Activated T-cell treated with anti-CD3 and anti-CD28 coated beads for 4 hours (primary cell): ENCODE measurements around the gene RBM10.
"Not testable (repeated sequence)": the region's sequence is repeated elsewhere in the genome, so short reads cannot be mapped to it uniquely, and the experiment has no call there.

Experiments
- DNase-seq: peaks from one replicate; pipeline ENCODE4 v3.0.0-alpha.2; 2020

Gene RBM10

DNA sequence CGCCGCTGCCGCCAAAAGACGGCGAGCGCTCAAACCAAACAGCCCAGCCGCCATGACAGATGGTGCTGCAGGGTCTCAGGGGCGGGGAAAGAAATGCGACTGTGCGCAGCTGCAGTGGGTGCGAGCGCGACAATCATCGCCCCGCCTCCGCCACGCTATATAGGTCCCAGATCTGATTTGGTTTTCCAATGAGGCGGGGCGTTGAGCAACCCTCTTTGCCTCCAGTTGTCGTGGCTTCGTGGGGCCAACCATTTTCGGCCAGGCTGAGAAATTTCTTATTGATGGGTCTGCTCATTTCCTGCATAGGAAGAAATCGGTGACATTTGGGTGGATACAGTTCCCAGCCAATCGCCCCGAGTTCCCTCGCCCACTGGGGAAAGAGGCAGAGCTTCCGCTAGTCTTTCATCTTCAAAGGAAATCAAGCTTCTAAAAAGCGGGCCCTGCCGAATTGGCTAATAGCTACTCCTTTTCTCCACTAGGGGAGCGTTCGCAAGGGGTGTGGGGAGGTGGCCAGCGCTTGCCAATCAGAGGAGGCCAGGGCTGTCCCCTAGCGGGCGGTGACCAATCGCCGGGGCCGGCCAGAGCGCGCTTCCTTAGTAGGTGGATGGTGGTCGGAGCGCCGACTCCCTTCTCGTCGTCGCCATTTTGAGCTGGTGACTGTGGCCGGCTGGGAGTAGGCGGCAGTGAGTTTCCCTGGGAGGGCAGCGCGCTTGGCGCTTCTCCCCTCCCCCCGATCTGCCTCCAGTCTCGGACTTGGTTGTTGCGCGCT lies at the start of gene RBM10, which contains the start of gene NDUFB11:
TSS of gene RBM10 (plus strand) at position 596 of the 769 bp plus-strand sequence. CDS start 2,261 bp downstream, outside the sequence.
TSS of gene NDUFB11 (minus strand) at position 77 of the 769 bp plus-strand sequence. CDS start at position 54, 23 bp downstream.
- DNase-seq = peak; percentile 66

DNA sequence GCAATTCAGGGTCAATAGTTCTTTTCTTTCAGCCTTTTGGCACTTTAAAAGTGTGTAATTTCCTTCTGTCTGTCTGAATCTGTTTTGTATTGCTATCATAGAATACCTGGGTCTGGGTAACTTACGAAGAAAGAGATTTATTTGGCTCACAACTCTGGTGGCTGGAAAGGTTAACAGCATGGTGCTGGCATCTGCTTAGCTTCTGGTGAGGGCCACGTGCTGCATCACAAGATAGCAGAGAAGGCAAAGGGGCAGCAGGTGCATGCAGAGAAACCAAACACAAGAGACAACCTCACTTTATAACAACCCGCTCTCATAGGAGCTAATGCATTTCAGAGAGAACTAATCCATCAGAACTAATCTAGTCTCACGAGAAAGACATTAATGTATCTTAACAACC lies 48.0 kb upstream of the RBM10 start:
- no peak for DNase-seq

DNA sequence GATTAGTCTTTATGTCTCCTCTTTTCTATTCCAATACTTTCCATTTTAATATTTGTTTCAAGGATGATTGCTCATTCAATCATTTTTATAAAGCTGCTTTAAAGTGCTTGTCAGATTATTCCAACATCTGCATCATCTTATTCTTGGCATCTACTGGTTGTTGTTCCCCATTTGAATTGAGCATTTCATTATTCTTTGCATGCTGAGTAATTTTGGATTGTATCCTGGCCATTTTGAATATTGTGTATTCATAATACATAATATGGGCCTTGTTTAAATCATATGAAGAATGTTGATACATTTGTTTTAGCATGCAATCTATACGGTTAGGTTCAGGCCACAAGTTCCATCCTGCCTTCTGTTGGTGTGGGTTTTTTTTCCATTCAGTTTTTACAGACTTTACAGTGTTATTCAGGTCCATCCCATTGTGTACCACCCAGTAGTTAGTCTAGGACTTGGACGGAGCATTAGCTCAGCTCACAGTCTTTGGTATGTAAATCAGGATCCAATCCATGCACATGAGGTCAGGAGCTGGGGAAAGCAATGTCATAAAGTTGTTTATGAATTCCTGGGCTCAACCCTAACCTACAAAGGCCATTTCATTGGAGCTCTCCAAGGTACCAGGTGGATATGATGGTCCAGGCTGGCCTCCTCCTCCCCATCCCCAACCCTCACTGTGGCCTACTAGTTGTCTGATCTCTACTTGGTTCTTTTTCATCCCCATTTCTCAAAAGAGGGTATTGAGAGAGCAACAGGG lies 46.5 kb upstream of the RBM10 start:
- no peak for DNase-seq

DNA sequence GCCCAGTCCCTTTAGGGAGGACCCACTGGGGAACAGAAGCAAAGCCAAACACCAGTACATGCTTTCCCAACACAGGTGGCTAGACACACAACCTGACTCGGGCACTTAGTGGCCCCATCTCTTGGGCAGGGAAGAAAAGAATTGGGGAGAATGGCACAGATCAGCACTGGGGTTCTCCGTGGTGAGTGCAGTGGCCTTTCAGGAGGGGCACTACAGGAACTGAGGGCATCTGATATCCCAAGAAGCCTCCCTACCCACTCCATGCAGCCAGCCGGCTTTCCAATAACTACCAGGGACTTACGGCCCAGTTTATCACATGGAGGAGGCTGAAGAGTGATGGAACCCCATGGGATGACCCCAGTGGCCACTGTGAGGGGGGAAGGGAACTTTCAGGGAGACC lies 43.8 kb upstream of the RBM10 start:
- no peak for DNase-seq

DNA sequence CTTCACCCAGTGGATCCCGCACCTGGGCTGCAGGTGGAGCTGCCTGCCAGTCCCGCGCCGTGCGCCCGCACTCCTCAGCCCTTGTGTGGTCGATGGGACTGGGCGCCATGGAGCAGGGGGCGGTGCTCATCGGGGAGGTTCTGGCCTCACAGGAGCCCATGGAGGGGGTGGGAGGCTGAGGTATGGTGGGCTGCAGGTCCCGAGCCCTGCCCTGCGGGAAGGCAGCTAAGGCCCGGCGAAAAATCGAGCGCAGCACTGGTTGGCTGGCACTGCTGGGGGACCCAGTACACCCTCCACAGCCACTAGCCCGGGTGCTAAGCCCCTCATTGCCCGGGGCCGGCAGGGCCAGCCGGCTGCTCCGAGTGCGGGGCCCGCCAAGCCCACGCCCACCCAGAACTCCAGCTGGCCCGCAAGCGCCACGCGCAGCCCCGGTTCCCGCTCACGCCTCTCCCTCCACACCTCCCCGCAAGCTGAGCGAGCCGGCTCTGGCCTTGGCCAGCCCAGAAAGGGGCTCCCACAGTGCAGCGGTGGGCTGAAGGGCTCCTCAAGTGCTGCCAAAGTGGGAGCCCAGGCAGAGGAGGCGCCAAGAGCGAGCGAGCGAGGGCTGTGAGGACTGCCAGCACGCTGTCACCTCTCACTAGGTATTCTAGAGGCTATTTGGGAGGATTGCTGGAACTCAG lies 33.9 kb upstream of the RBM10 start:
- DNase-seq = not testable (repeated sequence)

DNA sequence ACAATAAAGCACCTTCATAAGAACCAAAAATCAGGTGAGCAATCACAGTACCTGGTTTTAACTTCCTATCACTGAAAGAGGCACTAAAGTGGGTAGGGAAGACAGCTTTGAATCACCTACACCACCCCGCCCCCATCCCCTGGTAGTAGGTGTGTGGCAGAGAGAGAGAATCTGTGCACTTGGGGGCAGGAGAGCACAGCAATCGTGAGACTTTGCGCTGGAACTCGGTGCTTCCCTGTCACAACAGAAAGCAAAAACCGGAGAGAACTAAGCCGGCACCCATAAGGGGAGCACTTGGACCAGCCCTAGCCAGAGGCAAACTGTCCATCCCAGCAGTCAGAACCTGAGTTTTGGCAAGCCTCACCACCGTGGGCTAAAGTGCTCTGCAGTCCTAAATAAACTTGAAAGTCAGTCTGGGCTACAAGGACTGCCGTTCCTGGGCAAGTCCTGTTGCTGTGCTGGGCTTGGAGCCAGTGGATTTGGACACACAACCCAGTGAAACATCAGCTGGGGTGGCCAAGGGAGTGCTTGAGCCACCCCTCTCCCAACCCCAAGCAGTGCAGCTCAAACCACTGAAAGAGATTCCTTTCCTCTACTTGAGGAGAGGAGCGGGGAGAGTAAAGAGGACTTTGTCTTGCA lies 32.6 kb upstream of the RBM10 start:
- DNase-seq = no peak

DNA sequence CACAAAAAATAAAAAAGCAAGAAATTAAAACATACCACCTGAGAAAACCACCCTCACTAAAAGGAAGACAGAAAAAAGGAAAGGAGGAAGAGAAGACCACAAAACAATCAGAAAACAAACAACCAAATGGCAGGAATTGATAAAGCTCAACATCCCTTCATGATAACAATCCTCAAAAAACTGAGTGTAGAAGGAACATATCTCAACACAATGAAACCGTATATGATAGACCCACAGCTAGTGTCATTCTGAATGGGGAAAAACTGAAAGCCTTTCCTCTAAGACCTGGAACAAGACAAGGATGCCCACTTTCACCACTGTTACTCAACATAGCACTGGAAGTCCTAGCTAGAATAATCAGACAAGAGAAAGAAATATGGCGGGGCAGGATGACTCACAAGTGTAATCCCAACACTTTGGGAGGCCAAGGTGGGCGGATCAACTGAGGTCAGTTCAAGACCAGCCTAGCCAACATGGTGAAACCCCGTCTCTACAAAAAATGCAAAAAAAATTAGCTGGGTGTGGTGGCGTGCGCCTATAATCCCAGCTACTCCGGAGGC lies 28.4 kb upstream of the RBM10 start:
- DNase-seq = not testable (repeated sequence)

DNA sequence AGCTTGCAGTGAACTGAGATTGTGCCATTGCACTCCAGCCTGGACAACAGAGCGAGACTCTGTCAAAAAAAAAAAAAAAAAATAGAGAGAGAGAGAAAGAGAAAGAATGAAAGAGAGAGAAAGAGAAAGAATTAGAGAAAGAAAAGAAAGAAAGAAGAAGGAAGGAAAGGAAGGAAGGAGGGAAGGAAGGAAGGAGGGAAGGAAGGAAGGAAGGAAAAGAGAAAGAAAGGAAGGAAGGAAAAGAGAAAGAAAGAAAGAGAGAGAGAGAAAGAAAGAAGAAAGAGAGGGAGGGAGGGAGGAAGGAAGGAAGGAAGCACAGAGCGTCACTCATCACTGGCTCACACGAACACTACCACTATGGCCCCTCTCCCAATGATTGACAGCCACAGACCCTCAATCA lies 20.6 kb upstream of the RBM10 start:
- not testable (repeated sequence) for DNase-seq

DNA sequence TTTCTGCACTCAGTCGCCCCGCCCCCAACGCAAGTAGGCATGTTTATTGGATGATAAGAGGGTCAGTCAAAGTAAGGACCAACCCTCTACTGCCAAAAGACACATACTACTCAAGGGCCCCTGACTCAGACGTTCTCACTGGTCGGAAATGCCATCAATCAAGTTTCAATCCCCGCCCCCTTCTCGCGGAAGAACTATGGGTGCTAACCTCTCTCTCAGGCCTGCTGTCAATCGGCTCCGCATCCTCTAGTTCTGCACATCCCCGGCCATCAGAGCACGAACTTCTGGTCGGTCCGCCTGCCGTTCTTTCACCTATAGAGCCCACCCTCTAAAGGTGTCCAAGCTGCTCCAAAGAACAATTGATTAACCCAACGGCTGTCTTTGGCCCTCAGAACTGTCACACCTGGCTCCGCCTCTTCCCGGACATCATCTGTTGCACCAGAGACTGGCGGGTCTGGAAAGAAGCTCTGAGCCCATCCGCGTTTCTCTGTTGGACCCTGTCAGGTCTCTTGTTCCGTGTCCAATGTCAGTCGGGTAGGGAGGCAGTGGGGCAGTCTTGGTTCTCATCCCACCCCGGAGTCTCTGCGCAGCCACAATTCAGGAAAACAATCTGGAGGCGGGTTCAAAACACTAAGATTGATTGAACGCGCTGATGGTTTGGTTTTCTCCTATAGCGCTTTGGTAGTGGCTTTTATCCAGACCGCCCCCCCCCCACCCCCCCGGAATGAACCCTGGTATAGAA lies 15.7 kb upstream of the RBM10 start:
- DNase-seq = peak; percentile 85

DNA sequence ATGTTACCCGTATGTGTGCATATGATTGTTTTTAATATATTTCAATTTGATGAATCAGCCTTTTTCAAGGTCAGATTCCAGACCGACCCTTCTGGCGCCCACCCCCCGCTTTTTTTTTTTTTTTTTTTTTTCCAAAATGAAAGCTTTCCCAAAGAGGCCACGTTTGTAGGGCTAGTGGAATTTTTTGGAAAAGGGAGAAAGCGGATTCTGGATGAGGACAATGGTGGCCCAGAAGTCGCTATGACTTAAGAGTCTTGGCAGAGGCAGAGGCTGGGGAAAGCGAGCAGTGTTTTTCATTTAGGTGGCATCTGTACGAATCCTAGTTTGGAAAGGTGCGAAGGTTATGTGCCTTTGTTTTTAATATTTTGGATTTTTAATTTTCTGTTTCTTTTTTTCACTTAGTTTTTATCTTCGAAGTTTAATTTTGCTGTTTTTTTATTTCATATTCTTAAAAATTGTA lies 15.1 kb upstream of the RBM10 start:
- no peak for DNase-seq

- DNase-seq = no peak
Measured at GRCh38 chrX:47133493-47133892, 11.5 kb upstream of the RBM10 start.

DNA sequence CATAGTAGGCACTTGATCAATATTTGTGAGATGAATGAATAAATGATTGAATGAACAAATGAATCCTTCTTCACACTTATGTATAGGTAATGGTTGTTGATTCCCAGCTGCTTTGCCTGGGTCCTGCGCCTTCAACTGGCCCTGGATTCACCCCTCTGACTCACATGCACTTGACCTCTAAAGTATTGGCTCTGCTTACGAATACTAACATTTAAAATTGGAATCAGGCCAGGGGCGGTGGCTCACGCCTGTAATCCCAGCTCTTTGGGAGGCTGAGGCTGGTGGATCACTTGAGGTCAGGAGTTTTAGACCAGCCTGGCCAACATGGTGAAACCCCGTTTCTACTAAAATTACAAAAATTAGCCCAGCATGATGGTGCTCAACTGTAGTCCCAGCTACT lies 9.4 kb upstream of the RBM10 start:
- not testable (repeated sequence) for DNase-seq

DNA sequence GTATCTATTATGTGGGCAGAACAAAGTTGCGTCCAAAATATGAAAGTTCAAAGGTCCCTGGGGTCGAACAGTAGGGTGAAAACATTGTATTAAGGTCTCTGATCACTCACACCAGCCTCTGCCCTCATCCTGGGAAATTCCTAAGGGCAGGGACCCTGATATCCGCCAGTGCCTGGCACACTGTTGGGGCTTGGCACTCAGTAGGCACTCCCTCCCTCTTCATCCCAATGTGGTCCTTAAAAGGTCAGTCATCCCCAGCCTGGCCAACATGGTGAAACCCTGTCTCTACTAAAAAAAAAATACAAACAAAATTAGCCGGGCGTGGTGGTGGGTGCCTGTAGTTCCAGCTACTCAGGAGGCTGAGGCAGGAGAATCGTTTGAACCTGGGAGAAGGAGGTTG lies 6.8 kb upstream of the RBM10 start:
- DNase-seq = no peak

GRCh38 chrX:47143894-47144625 lies 961 bp upstream of the RBM10 start:
- DNase-seq = no peak

- peak; percentile 5 for DNase-seq
Measured at GRCh38 chrX:47145395-47146120, 537 bp downstream of the RBM10 start.

DNA sequence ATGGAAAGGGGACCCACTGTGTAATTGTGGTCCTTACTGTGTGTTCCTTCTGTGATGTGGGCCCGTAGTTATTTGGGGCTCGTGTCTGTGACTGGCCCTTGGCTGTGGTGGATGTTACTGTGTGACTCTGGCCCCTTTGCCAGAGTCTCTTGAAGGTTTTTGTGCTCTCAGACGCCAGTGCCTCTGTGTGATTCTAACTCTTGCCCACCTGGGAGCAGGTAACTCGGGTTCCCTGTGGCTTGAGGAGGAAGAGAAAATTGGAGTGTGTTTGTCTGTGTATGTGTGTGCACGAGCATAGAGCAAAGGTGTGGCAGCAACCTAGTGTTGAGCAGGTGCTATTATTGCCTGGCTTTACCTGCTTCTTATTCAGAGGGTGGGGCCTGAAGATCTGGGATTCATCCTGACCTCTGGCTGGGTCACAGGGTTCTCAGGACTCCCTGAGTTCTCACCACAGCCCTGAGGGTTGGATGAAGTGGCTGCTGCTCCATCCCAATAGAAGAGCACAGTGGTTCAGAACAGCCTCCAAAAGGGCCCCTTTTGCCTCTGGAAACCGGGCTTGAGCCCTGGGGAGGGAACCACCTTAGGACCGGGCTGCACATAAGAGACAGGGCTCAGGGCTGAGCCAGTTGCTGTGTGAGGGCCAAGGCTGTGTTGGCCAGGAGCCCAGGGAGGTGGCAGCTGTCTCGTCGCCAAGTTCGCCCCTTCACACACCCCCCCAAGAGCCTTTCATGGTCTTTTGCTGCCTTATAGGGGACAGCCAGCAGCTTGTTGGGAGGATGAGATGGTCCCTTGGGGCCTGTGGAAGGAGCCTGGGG lies 1.3 kb downstream of the RBM10 start:
- no peak for DNase-seq

GRCh38 chrX:47146936-47147859 lies 2.2 kb downstream of the RBM10 start:
- no peak for DNase-seq

GRCh38 chrX:47148946-47149345 lies 3.9 kb downstream of the RBM10 start:
- DNase-seq = no peak
